Measurements from ENCODE around the gene LRRC36. TPM values are rescaled to one million over a fixed set of nuclear protein-coding genes. Genes with fewer than 3 reads are reported as not detected.
"Not testable (repeated sequence)": the region's sequence is repeated elsewhere in the genome, so short reads cannot be mapped to it uniquely, and the experiment has no call there.

Gene LRRC36
- total RNA-seq, 1 experiment from 2014 or later, result not detected

GRCh38 chr16:67364600-67365235 is 38.1 kb downstream of the LRRC36 start:
- no peaks in the 10 kb centered on the region for H3K79me2 ChIP-seq (ENCODE audit: low read length)
- H3K36me3 ChIP-seq (ENCODE audit: insufficient read depth, low read length), result no peaks in the 10 kb centered on the region
- no peak overlapping the region for H3K4me3 ChIP-seq (ENCODE audit: low read length)
- H4K20me1 ChIP-seq (ENCODE audit: insufficient read depth, low read depth, low read length), result no peaks in the 10 kb centered on the region
- no peaks in the 10 kb centered on the region for H3K9me3 ChIP-seq (ENCODE audit: low read length)
- peaks cover 12% of the 10 kb centered on the region for H3K4me1 ChIP-seq (ENCODE audit: low read length)
- no peak overlapping the region for H3K4me2 ChIP-seq (ENCODE audit: low read depth, low read length, poor library complexity, severe bottlenecking)
- no peak overlapping the region for H3K9ac ChIP-seq (ENCODE audit: low read length)
- DNase-seq, result peak; percentile 44
- H3K9me2 ChIP-seq (replicated peaks; ENCODE audit: insufficient read depth, low read length), result no peaks in the 10 kb centered on the region
- H3K27ac ChIP-seq (ENCODE audit: low read length), result no peak overlapping the region
- H3K27me3 ChIP-seq (ENCODE audit: low read length), result peaks cover 5% of the 10 kb centered on the region; the same call in 1 of the 2 replicates
- no peak overlapping the region for H2AFZ ChIP-seq (ENCODE audit: low read length)

DNA sequence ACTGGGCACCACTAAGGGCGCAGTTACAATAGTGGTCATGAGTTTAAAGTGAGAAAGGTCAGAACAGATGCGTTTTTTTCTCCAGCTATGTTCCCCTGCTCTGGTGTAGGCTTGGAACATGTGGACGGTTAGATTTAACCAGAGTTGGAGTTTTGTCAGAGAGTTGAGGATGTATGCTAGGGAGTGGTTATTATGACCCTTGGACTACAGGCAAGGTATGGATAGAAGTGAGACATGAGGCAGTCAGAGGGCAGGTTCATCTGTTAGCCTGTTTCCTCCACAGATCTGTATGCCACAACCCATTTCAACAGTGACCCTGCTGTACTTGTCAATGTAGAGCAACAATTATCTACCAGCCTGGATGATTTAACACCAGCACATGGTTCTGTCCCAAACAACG is 44.0 kb downstream of the LRRC36 start:
- no peaks in the 10 kb centered on the region for H3K9me2 ChIP-seq (replicated peaks; ENCODE audit: insufficient read depth, low read length)

DNA sequence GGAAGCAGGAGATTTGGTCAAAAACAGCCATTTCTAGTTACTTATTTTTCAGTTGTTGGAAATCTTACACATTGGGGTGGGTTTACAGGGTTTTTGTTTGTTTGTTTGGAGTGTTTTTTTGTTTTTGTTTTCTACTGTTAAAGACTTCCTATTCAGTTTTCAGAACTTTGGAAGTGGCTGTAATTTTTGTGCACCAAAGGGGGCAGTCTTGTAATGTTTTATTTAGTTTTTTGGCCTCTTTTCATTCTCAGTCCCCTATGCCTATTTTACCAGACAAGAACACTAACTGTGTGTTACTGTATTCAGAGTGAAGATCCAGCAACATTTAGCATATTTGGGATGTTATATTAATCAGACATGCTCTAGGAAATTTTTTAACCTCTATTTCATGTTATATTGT is 46.0 kb downstream of the LRRC36 start:
- Histone ChIP-seq H3K27ac (ENCODE audit: low read length) (no peak overlapping the region), H3K27me3 (ENCODE audit: low read length) (0 out of 2 replicates have a peak, but pooled peaks cover 5% of the 10 kb centered on the region), H3K9ac (ENCODE audit: low read length) (no peak overlapping the region), H3K79me2 (ENCODE audit: low read length) (no peaks in the 10 kb centered on the region), H4K20me1 (ENCODE audit: insufficient read depth, low read depth, low read length) (no peaks in the 10 kb centered on the region), H3K4me3 (ENCODE audit: low read length) (no peak overlapping the region), H3K4me1 (ENCODE audit: low read length) (no peaks in the 10 kb centered on the region), H3K4me2 (ENCODE audit: low read depth, low read length, poor library complexity, severe bottlenecking) (no peak overlapping the region), H3K36me3 (ENCODE audit: insufficient read depth, low read length) (no peaks in the 10 kb centered on the region), H3K9me2 (replicated peaks; ENCODE audit: insufficient read depth, low read length) (no peaks in the 10 kb centered on the region), H2AFZ (ENCODE audit: low read length) (no peak overlapping the region), H3K9me3 (ENCODE audit: low read length) (no peaks in the 10 kb centered on the region)
- DNase-seq, result peak; percentile 65

More for the DNA sequence above, 44.0 kb downstream of the LRRC36 start:
- Histone ChIP-seq H3K36me3 (ENCODE audit: insufficient read depth, low read length) (no peaks in the 10 kb centered on the region), H3K79me2 (ENCODE audit: low read length) (no peaks in the 10 kb centered on the region), H3K9me3 (ENCODE audit: low read length) (no peaks in the 10 kb centered on the region), H3K9ac (ENCODE audit: low read length) (no peak overlapping the region), H3K4me2 (ENCODE audit: low read depth, low read length, poor library complexity, severe bottlenecking) (no peak overlapping the region), H3K4me1 (ENCODE audit: low read length) (no peaks in the 10 kb centered on the region), H4K20me1 (ENCODE audit: insufficient read depth, low read depth, low read length) (no peaks in the 10 kb centered on the region), H3K27ac (ENCODE audit: low read length) (no peak overlapping the region), H2AFZ (ENCODE audit: low read length) (no peak overlapping the region), H3K4me3 (ENCODE audit: low read length) (no peak overlapping the region), H3K27me3 (ENCODE audit: low read length) (0 out of 2 replicates have a peak, but pooled peaks cover 5% of the 10 kb centered on the region)
- no peak for DNase-seq

- H3K36me3 ChIP-seq (ENCODE audit: insufficient read depth, low read length), result not testable (repeated sequence)
Measured at GRCh38 chr16:67376012-67376411, 49.4 kb downstream of the LRRC36 start.

GRCh38 chr16:67378642-67379041 is 52.0 kb downstream of the LRRC36 start:
- Histone ChIP-seq H3K4me1 (ENCODE audit: low read length) (no peaks in the 10 kb centered on the region), H3K27me3 (ENCODE audit: low read length) (no peaks in the 10 kb centered on the region), H3K9me3 (ENCODE audit: low read length) (no peaks in the 10 kb centered on the region), H3K9me2 (replicated peaks; ENCODE audit: insufficient read depth, low read length) (no peaks in the 10 kb centered on the region), H3K9ac (ENCODE audit: low read length) (no peak overlapping the region), H3K4me2 (ENCODE audit: low read depth, low read length, poor library complexity, severe bottlenecking) (no peak overlapping the region), H2AFZ (ENCODE audit: low read length) (no peak overlapping the region), H3K79me2 (ENCODE audit: low read length) (no peaks in the 10 kb centered on the region), H3K27ac (ENCODE audit: low read length) (no peak overlapping the region), H4K20me1 (ENCODE audit: insufficient read depth, low read depth, low read length) (no peaks in the 10 kb centered on the region), H3K36me3 (ENCODE audit: insufficient read depth, low read length) (no peaks in the 10 kb centered on the region), H3K4me3 (ENCODE audit: low read length) (no peak overlapping the region)
- no peak for DNase-seq

More at GRCh38 chr16:67376012-67376411, 49.4 kb downstream of the LRRC36 start:
- DNase-seq; H3K4me1 ChIP-seq (ENCODE audit: low read length); H3K9ac ChIP-seq (ENCODE audit: low read length); H3K4me3 ChIP-seq (ENCODE audit: low read length); H3K27me3 ChIP-seq (ENCODE audit: low read length); H3K4me2 ChIP-seq (ENCODE audit: low read depth, low read length, poor library complexity, severe bottlenecking); H3K9me2 ChIP-seq (replicated peaks; ENCODE audit: insufficient read depth, low read length); H3K27ac ChIP-seq (ENCODE audit: low read length); H3K9me3 ChIP-seq (ENCODE audit: low read length); H4K20me1 ChIP-seq (ENCODE audit: insufficient read depth, low read depth, low read length); H2AFZ ChIP-seq (ENCODE audit: low read length); H3K79me2 ChIP-seq (ENCODE audit: low read length): not testable (repeated sequence)

DNA sequence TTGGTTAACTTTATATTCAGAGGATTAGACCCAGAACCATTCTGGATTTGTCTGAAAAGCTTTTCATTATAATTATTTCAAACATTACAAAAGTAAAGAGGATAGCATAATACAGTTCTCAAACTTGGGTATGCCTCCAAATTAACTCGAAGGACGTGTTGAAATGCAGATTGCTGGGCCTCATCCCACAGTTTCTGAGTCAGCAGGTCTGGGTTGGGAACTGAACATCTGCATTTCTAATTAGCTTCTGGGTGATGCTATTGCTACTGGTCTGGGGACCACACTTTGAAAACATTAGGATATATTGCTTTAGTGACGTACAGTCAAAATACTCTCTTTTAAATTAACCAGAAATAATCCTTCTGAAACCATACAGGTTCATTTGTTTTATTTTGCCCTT is 56.7 kb downstream of the LRRC36 start:
- Histone ChIP-seq H3K4me2 (ENCODE audit: low read depth, low read length, poor library complexity, severe bottlenecking) (no peak overlapping the region), H3K27ac (ENCODE audit: low read length) (no peak overlapping the region), H2AFZ (ENCODE audit: low read length) (no peak overlapping the region), H3K9ac (ENCODE audit: low read length) (no peak overlapping the region), H3K27me3 (ENCODE audit: low read length) (no peaks in the 10 kb centered on the region), H3K79me2 (ENCODE audit: low read length) (no peaks in the 10 kb centered on the region), H3K9me3 (ENCODE audit: low read length) (no peaks in the 10 kb centered on the region), H3K36me3 (ENCODE audit: insufficient read depth, low read length) (no peaks in the 10 kb centered on the region), H3K4me3 (ENCODE audit: low read length) (no peak overlapping the region), H3K4me1 (ENCODE audit: low read length) (no peaks in the 10 kb centered on the region; the same call in 1 of the 2 replicates), H3K9me2 (replicated peaks; ENCODE audit: insufficient read depth, low read length) (no peaks in the 10 kb centered on the region), H4K20me1 (ENCODE audit: insufficient read depth, low read depth, low read length) (no peaks in the 10 kb centered on the region)
- no peak for DNase-seq

DNA sequence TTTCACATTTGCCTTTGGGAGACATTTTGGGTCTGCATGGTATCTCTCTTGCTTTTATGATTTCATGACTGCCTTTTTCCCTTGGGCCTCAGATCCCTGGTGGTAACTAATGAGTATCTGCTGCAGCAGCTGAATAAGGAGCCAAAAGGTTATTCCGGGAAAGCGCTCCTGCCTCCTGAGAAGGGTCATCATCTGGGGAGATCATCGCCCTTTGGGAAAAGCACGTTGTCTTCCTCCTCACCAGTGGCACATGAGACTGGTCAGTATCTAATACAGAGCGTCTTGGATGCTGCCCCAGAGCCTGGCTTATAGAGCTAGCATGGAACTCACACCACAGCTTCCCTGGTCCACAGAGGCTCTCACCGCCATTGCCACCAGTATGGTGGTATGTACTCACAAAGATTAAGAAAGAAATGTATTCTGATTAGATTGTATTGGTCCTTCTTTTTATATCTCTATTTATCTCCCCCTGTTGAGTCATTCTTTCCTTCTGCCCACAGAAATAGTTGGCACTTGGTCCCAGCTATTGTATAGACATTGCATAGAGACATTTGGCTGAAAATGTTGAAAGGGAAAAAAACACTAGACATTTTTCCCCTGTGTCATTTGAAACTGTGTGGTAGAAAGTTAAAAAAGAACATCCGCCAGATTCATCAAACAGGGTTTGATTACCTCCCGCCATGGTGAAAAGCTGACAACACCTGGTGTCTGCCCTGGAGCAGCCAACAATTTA is 58.3 kb downstream of the LRRC36 start:
- Histone ChIP-seq H3K27me3 (ENCODE audit: low read length) (no peaks in the 10 kb centered on the region), H4K20me1 (ENCODE audit: insufficient read depth, low read depth, low read length) (no peaks in the 10 kb centered on the region), H3K9me2 (replicated peaks; ENCODE audit: insufficient read depth, low read length) (no peaks in the 10 kb centered on the region), H3K4me2 (ENCODE audit: low read depth, low read length, poor library complexity, severe bottlenecking) (no peak overlapping the region), H2AFZ (ENCODE audit: low read length) (no peak overlapping the region), H3K27ac (ENCODE audit: low read length) (no peak overlapping the region), H3K36me3 (ENCODE audit: insufficient read depth, low read length) (no peaks in the 10 kb centered on the region), H3K4me1 (ENCODE audit: low read length) (no peaks in the 10 kb centered on the region; the same call in 1 of the 2 replicates), H3K9me3 (ENCODE audit: low read length) (no peaks in the 10 kb centered on the region), H3K79me2 (ENCODE audit: low read length) (no peaks in the 10 kb centered on the region), H3K4me3 (ENCODE audit: low read length) (no peak overlapping the region), H3K9ac (ENCODE audit: low read length) (no peak overlapping the region)
- DNase-seq, result no peak

GRCh38 chr16:67386861-67387455 is 60.3 kb downstream of the LRRC36 start:
- no peak overlapping the region for H2AFZ ChIP-seq (ENCODE audit: low read length)
- no peak for DNase-seq

More at GRCh38 chr16:67386861-67387455, 60.3 kb downstream of the LRRC36 start:
- Histone ChIP-seq H3K4me2 (ENCODE audit: low read depth, low read length, poor library complexity, severe bottlenecking) (no peak overlapping the region), H3K9ac (ENCODE audit: low read length) (no peak overlapping the region), H3K36me3 (ENCODE audit: insufficient read depth, low read length) (no peaks in the 10 kb centered on the region), H3K9me2 (replicated peaks; ENCODE audit: insufficient read depth, low read length) (no peaks in the 10 kb centered on the region), H3K4me3 (ENCODE audit: low read length) (no peak overlapping the region), H3K27ac (ENCODE audit: low read length) (no peak overlapping the region), H3K27me3 (ENCODE audit: low read length) (no peaks in the 10 kb centered on the region), H4K20me1 (ENCODE audit: insufficient read depth, low read depth, low read length) (no peaks in the 10 kb centered on the region), H3K79me2 (ENCODE audit: low read length) (no peaks in the 10 kb centered on the region), H3K9me3 (ENCODE audit: low read length) (no peaks in the 10 kb centered on the region), H3K4me1 (ENCODE audit: low read length) (no peaks in the 10 kb centered on the region; the same call in 1 of the 2 replicates)
